HG03097 (cell line): Measurements from ENCODE around the gene USP17L30.
"Not testable (repeated sequence)": the region's sequence is repeated elsewhere in the genome, so short reads cannot be mapped to it uniquely, and the experiment has no call there.

Experiments used
- ATAC-seq: cut with Tn5 transposase; IDR thresholded peaks from one replicate; pipeline ENCODE4 v1.9.1; 2021; ENCODE audit not compliant: unreplicated experiment, low FRiP score

USP17L30 gene

GRCh38 chr4:9362829-9363228, at the start of gene USP17L30:
Gene USP17L30, plus strand, starts transcription at chr4:9363129. Its CDS starts 0 bp downstream, at chr4:9363129.
- ATAC-seq, result not testable (repeated sequence)

GRCh38 chr4:9324191-9324590, 38.7 kb upstream of the USP17L30 start:
- ATAC-seq, result not testable (repeated sequence)

- not testable (repeated sequence) for ATAC-seq
These were observed 38.1 kb upstream of the USP17L30 start, which contains the start of gene USP17L24 for GRCh38 chr4:9324865-9325264. Gene USP17L24, plus strand, starts transcription at chr4:9325165. Its CDS starts 0 bp downstream, at chr4:9325165.

GRCh38 chr4:9329611-9330010, 33.3 kb upstream of the USP17L30 start, which contains the start of gene USP17L25:
Gene USP17L25, plus strand, starts transcription at chr4:9329911. Its CDS starts 0 bp downstream, at chr4:9329911.
- ATAC-seq, result not testable (repeated sequence)

GRCh38 chr4:9334358-9334757, 28.6 kb upstream of the USP17L30 start, which contains the start of gene USP17L26:
Gene USP17L26, plus strand, starts transcription at chr4:9334658. Its CDS starts 0 bp downstream, at chr4:9334658.
- ATAC-seq, result not testable (repeated sequence)

GRCh38 chr4:9339103-9339502, 23.8 kb upstream of the USP17L30 start, which contains the start of gene USP17L5:
Gene USP17L5, plus strand, starts transcription at chr4:9339403. Its CDS starts 0 bp downstream, at chr4:9339403.
- not testable (repeated sequence) for ATAC-seq

- ATAC-seq, result not testable (repeated sequence)
These were observed 19.1 kb upstream of the USP17L30 start, which contains the start of gene USP17L27 for GRCh38 chr4:9343848-9344247. Gene USP17L27, plus strand, starts transcription at chr4:9344148. Its CDS starts 0 bp downstream, at chr4:9344148.

GRCh38 chr4:9348593-9348992, 14.3 kb upstream of the USP17L30 start, which contains the start of gene USP17L28:
Gene USP17L28, plus strand, starts transcription at chr4:9348893. Its CDS starts 0 bp downstream, at chr4:9348893.
- not testable (repeated sequence) for ATAC-seq

GRCh38 chr4:9350866-9351265, 12.1 kb upstream of the USP17L30 start:
- not testable (repeated sequence) for ATAC-seq

- not testable (repeated sequence) for ATAC-seq
These were observed 9.6 kb upstream of the USP17L30 start, which contains the start of gene USP17L29 for GRCh38 chr4:9353338-9353737. Gene USP17L29, plus strand, starts transcription at chr4:9353638. Its CDS starts 0 bp downstream, at chr4:9353638.

- ATAC-seq, result not testable (repeated sequence)
These were observed 17.0 kb downstream of the USP17L30 start for GRCh38 chr4:9379881-9380280.

GRCh38 chr4:9381012-9381534, 18.1 kb downstream of the USP17L30 start:
- not testable (repeated sequence) for ATAC-seq

- ATAC-seq, result no peak
These were observed 21.2 kb downstream of the USP17L30 start for GRCh38 chr4:9384126-9384525.

- not testable (repeated sequence) for ATAC-seq
These were observed 26.1 kb downstream of the USP17L30 start for GRCh38 chr4:9389001-9389400.

GRCh38 chr4:9405774-9406173, 42.8 kb downstream of the USP17L30 start:
- not testable (repeated sequence) for ATAC-seq

- ATAC-seq, result not testable (repeated sequence)
These were observed 43.6 kb downstream of the USP17L30 start for GRCh38 chr4:9406491-9406890.

GRCh38 chr4:9409793-9410192, 46.9 kb downstream of the USP17L30 start:
- no peak for ATAC-seq
